Choroid plexus epithelial cell (primary cell): Measurements from ENCODE around the gene CYTH1.

Experiments
- DNase-seq: peaks from one replicate; pipeline ENCODE4 v3.0.0-alpha.2; 2010; ENCODE audit warnings: low read depth
- H3K4me3 ChIP-seq: 2 replicates; pipeline ENCODE4 v1.5.1; 2011; ENCODE audit warnings: low read depth, mild to moderate bottlenecking, control low read depth, low read length, moderate library complexity
- CTCF ChIP-seq: conservative IDR thresholded peaks from 2 replicates; pipeline ENCODE4 v1.5.1; 2011; ENCODE audit warnings: low read depth, mild to moderate bottlenecking, control low read depth, inconsistent platforms, low read length, moderate library complexity

CYTH1 gene

DNA sequence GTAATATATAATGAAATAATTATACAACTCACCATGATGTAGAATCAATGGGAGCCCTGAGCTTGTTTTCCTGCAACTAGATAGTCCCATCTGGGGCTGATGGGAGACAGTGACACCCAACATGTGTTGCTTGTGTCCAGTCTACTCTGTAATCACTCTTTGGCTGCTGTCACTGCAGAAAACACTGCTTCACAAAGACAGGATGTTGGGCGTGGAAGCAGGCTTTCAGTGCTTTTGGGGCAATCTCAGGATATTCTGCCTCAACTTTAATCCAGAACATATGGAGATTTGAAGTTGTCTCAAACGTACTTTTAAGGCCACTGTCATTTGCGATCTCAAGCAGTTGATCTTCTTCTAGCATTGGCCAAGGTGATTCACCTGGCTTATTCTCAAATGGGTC is 94.9 kb downstream of the CYTH1 start:
- no peak overlapping the region for H3K4me3 ChIP-seq
- no peak for DNase-seq
- TF ChIP-seq CTCF, result no peak

DNA sequence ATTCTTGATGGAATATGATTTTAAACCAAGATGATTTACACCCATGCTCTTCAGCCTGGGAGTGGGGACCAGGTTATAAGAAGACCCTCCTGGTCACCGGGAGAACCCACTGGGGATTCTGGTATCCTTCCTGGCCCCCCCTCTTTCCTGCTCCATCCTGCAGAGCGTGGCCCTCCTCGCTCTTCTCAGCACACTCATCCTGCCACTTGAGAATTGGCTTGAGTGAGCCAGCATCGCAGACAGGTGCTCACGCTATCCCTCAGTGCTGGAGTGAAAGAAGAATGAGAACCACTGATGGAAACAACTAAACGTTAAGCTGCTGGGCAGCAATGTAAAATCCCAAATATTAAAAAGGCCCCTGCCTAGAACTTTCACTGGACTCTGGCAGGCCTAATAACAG is 98.0 kb downstream of the CYTH1 start:
- no peak for TF ChIP-seq CTCF
- DNase-seq, result no peak

DNA sequence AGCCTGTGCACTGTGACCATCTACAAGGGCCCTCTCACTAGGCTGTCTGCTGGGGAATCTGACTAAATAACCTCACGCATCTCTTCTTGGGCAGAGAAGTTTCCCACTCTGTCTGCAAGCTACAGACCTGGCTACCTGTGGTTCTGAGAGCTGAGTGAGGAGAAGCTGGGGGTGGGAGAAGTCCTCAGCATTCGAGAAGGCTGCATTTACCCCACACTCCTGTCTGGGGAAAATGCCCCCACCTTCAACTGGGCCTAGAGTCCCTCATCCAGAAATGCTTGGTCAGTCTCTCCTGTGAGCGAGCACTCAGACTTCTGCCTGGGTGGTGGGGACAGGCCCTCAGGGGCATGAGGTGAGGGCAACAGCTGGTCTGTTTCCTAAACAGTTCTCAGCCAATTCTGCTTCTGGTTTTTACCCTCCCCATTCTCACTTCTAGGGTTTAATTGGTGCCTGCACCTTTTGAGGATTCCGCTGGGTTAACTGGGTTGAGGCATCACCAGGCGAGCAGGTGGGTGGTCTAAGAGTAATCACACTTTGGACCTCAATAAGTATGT is 98.6 kb downstream of the CYTH1 start:
- no peak for DNase-seq
- no peak overlapping the region for H3K4me3 ChIP-seq
- TF ChIP-seq CTCF, result no peak

More for the DNA sequence above, 98.0 kb downstream of the CYTH1 start:
- no peak overlapping the region for H3K4me3 ChIP-seq

DNA sequence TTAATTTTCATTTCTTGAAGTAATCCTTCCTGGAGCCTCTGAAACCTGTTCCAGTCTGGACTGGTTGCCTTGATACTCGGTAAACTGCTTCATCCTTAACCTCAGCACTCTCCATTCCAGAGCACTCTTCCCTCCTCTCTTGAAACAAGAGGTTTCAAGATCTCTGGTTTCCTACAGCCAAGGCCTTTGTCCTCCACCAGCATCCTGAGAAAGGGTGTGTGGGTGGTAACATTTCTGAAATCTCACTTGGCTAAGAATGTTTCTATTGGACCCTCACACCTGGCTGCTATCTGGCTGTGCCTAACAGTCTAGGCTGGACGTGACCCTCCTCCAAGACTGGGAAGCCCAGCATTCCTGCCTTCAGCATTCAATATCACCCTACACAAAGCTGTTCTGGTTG is 99.7 kb downstream of the CYTH1 start:
- no peak for TF ChIP-seq CTCF
- H3K4me3 ChIP-seq, result no peak overlapping the region
- DNase-seq, result no peak

DNA sequence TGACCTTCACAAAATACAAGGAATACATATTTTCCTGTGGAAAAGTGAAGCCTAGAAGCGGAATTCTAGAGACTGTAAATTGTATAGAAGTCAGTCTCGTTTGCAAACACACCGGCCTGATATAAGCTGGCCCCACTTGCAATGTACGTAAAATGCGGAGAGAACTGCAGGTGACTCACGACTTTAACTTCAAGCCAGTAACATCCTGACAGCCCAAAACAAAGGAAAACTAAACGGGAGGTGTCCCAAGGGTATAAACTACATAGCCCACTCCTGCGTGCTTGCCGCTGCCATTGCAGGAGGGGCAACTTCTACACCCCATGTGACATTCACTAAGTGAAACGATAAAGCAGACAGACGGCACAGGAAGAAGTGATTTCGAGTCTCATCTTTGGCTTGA is 101.6 kb downstream of the CYTH1 start:
- peak; percentile 29 for DNase-seq
- peak overlapping the region; percentile 25 for H3K4me3 ChIP-seq
- no peak for TF ChIP-seq CTCF

DNA sequence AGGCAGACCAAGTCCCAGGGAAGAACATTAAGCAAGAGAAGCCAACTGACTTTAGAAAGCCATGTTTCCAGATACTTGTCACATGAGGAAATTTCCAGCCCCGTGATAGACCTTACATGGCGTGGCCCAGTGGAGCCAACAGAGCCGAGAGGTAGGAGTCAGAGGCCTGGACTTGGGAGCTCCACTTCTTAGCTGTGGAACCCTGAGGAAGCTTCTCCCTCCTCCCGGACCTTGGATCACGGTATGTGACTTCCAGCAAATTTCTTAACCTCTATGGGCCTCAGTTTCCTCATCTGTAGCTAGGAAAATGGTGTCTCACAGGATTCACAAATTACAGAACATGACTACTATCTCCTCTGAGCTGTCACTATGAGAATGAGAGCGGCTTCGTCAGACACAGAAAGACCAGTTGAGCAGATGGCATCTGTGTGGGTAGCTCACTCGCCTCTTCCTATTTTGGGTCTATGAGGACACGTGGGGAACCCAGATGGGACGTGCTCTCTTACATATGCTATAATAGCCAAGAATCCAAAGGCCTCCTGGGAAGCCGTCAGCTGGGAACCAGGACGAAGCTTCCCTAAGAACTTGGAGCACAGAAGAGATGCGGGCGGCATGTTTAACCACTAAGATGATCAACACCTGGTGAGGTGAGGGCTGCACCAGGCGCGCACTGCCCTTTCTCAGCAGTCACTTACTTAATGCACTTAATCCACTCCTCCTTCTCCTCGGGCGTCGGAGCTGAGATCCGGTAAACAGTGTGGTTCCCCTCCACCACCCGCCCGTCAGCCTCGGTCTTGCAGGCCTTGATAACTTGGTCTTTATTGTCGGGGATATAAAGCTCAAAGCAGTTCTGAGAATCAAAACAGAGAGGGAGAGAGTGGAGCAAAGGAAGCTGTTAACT is 102.3 kb downstream of the CYTH1 start:
- H3K4me3 ChIP-seq, result no peak overlapping the region
- no peak for DNase-seq
- no peak for TF ChIP-seq CTCF

GRCh38 chr17:78678711-78679110 is 103.4 kb downstream of the CYTH1 start:
- no peak for TF ChIP-seq CTCF
- no peak overlapping the region for H3K4me3 ChIP-seq
- DNase-seq, result no peak
